ENCODE measurements around the gene PEX6. TPM values are rescaled to one million over a fixed set of nuclear protein-coding genes. Genes with fewer than 3 reads are reported as not detected.

PEX6 gene
- total RNA-seq, 1 donor from 2014 or later, result 13.8 TPM

DNA sequence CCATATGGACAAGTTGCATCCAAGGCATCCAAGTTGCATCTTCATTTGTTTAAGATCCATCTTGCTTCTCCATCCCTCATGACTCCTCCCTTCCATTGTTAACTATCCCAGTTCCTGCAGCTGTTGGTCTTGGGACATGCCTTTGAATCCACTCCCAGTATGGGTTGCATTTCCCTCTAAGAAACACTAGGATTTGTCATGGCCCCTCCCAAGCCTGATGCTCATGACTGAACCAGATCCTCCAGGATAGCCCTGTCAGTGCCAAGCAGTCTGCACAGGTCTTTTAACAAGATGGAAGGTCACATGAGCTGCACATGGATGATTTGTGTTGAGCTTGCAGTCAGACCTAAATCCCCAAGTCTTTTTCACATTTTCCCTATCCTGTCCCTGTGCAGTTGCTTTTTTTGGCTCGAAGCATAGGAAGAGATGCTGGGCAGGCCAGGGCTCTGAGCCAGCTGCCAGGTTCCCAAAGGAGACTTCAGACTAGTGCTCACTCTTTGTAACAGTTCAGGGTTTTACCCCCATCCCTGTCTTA is 9.6 kb upstream of the PEX6 start:
- H3K27me3 Mint-ChIP-seq (ENCODE audit: unreplicated experiment), result peaks cover 3% of the 10 kb centered on the region
- no peak overlapping the region for H3K27ac Mint-ChIP-seq (ENCODE audit: unreplicated experiment)
- TF ChIP-seq, protein P1, sequence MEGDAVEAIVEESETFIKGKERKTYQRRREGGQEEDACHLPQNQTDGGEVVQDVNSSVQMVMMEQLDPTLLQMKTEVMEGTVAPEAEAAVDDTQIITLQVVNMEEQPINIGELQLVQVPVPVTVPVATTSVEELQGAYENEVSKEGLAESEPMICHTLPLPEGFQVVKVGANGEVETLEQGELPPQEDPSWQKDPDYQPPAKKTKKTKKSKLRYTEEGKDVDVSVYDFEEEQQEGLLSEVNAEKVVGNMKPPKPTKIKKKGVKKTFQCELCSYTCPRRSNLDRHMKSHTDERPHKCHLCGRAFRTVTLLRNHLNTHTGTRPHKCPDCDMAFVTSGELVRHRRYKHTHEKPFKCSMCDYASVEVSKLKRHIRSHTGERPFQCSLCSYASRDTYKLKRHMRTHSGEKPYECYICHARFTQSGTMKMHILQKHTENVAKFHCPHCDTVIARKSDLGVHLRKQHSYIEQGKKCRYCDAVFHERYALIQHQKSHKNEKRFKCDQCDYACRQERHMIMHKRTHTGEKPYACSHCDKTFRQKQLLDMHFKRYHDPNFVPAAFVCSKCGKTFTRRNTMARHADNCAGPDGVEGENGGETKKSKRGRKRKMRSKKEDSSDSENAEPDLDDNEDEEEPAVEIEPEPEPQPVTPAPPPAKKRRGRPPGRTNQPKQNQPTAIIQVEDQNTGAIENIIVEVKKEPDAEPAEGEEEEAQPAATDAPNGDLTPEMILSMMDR (IDR thresholded peaks at IDR 0.05; ENCODE audit: partially characterized antibody, unreplicated experiment), result no peak
- DNase-seq, result no peak
- no peaks in the 10 kb centered on the region for H3K36me3 Mint-ChIP-seq (ENCODE audit: unreplicated experiment)
- peaks cover 13% of the 10 kb centered on the region for H3K9me3 Mint-ChIP-seq (ENCODE audit: unreplicated experiment)
- no peak overlapping the region for H3K4me3 Mint-ChIP-seq (ENCODE audit: unreplicated experiment)
- peaks cover 13% of the 10 kb centered on the region for H3K4me1 Mint-ChIP-seq (ENCODE audit: low read depth, unreplicated experiment)

DNA sequence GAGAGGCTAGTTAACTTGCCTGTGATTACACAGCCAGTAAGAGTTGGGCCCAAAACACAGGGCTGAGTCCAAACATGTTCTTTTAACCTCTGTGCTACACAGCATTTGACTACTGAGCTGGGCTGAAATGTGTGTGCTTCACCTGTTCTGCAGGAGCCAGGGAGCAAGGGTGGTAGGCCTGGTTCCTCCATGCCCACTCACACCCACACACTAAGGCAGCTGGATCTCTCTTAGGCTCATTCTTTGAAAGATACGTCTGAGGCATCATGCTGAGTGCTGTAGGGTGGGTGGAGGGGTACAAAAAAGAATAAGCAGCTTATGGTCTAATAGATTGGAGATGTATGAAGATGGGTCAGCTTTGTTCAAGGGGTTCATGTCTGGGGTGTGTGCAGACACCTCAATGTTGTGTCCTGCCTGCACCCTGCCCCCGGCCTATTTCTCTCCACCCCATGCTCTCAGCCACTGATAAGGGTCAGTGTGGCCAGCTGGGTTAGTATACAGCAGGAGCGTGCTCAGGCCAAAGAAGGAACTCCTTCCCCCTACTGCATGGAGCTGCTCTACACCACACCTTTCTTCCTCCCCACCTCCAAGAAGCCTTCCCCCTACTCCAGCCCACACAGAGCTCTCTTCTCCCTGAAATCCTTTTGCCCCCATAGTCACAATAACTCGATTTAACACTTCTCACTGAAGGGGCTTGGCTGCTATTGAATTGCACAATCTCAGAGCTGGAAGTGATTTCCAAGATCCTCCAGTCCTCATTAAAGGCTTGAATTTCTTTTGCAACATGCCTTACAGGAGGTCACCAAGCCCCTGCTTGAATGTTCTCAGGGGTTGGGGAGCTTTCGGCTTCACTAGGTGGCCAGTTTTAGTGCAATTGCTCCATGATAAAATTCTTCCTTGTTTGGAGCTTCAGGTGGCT is 8.8 kb upstream of the PEX6 start:
- peaks cover 3% of the 10 kb centered on the region for H3K27me3 Mint-ChIP-seq (ENCODE audit: unreplicated experiment)
- TF ChIP-seq, protein P1 (IDR thresholded peaks at IDR 0.05; ENCODE audit: partially characterized antibody, unreplicated experiment), result no peak
- no peak for DNase-seq
- no peaks in the 10 kb centered on the region for H3K36me3 Mint-ChIP-seq (ENCODE audit: unreplicated experiment)
- H3K27ac Mint-ChIP-seq (ENCODE audit: unreplicated experiment), result no peak overlapping the region
- peaks cover 13% of the 10 kb centered on the region for H3K4me1 Mint-ChIP-seq (ENCODE audit: low read depth, unreplicated experiment)
- no peak overlapping the region for H3K4me3 Mint-ChIP-seq (ENCODE audit: unreplicated experiment)
- H3K9me3 Mint-ChIP-seq (ENCODE audit: unreplicated experiment), result peaks cover 11% of the 10 kb centered on the region

DNA sequence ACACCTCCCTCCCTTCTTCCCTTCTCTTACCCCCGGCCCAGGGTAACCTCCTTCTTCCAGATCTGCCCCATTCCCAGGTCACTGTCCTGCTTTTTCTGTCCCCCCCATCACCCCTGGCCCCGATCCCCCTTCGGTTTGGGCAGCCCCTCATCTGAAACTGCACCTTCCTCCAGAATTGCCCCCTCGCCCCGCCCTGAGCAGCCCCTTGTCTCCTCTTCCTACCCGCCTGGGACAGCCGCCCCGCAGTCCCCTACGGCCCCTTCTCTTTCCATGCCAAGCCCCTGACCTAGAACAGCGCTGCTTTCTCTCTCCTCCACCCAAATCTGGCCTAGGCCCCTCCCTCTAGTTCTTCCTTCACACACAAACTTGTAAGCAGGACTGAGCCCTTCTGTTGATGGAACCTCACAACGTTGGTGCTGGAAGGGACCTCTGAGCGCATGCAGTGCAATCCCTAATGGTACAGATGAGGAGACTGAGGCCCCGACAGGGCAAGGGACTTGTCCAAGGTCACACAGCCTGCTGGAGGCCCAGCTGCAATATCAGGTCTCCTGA is 6.0 kb upstream of the PEX6 start:
- DNase-seq, result peak; percentile 28
- H3K4me1 Mint-ChIP-seq (ENCODE audit: low read depth, unreplicated experiment), result peaks cover 13% of the 10 kb centered on the region
- H3K9me3 Mint-ChIP-seq (ENCODE audit: unreplicated experiment), result peaks cover 11% of the 10 kb centered on the region
- peak overlapping the region; percentile 85 for H3K4me3 Mint-ChIP-seq (ENCODE audit: unreplicated experiment)
- TF ChIP-seq, protein P1 (IDR thresholded peaks at IDR 0.05; ENCODE audit: partially characterized antibody, unreplicated experiment), result no peak
- peak overlapping the region; percentile 8 for H3K27ac Mint-ChIP-seq (ENCODE audit: unreplicated experiment)
- H3K36me3 Mint-ChIP-seq (ENCODE audit: unreplicated experiment), result no peaks in the 10 kb centered on the region
- H3K27me3 Mint-ChIP-seq (ENCODE audit: unreplicated experiment), result peaks cover 6% of the 10 kb centered on the region

DNA sequence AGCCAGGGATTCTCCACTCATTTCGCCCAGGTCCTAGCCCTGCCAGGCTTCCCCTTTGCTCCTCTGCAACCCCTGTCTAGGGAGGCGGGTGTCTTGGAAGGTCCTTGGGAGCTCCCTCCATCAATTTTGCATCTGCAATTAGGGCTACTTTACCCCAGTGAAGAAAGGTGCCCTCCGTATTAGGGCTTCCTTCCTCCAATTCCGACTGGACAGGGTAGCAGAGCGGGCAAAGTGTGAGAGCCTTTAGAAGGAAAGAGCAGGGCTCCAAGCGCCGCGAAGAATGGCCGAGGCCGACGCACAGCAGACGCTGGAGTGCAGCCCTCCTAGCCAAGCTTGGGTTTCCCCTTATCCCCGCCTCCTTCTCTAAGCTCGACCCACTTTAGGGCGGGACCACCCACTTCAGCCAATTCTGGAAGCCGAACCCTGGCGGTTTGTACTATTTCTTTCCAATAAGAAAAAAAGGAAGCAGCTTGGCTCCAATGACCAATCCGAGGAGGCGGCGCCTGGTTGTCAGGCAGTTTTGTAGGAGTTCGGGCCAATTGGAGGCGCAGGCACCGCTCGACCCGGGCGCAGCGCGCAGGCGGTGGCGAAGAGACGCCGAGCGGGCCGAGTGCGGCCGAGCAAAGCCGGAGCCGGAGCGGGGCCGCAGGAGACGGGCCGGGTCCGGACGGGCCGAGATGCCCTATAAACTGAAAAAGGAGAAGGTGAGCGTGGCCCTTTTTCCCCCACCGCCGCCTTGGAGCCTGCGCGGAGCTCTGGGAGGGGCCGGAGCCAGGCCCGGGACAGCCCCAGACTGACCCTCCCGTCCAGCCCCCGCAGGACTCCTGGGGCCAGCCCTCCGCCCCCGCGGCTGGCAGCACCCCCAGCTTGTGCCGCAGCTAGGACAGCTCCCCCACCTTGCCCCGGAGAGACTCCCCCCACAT is 5.3 kb upstream of the PEX6 start, which contains the start of gene PPP2R5D:
PPP2R5D (plus strand) TSS at position 570 of the 923 bp plus-strand sequence; CDS start at position 678, 108 bp downstream.
- Mint-ChIP-seq H3K36me3 (ENCODE audit: unreplicated experiment) (no peaks in the 10 kb centered on the region), H3K4me3 (ENCODE audit: unreplicated experiment) (peak within 1 kb of the TSS; percentile 85), H3K9me3 (ENCODE audit: unreplicated experiment) (peaks cover 15% of the 10 kb centered on the region), H3K27me3 (ENCODE audit: unreplicated experiment) (peaks cover 8% of the 10 kb centered on the region), H3K27ac (ENCODE audit: unreplicated experiment) (peak within 1 kb of the TSS; percentile 94), H3K4me1 (ENCODE audit: low read depth, unreplicated experiment) (peaks cover 17% of the 10 kb centered on the region)
- TF ChIP-seq, protein P1 (IDR thresholded peaks at IDR 0.05; ENCODE audit: partially characterized antibody, unreplicated experiment), result peak; percentile 8
- DNase-seq, result peak; percentile 94
